ENCODE measurements around the gene NPFFR2.

NPFFR2 gene

GRCh38 chr4:72194046-72194445 is 162.2 kb downstream of the NPFFR2 start:
- H3K27me3 ChIP-seq (ENCODE audit: insufficient read depth, poor library complexity, severe bottlenecking) = no peaks in the 10 kb centered on the region
- DNase-seq (ENCODE audit: low read depth in 1 of 2, low spot score in 1 of 2) = no peak
- TF ChIP-seq GABPA (IDR thresholded peaks at IDR 0.05; ENCODE audit: low read depth) = no peak
- no peak for TF ChIP-seq SPI1 (IDR thresholded peaks at IDR 0.05; ENCODE audit: borderline replicate concordance, low read depth)
- TF ChIP-seq POLR2AphosphoS5 (IDR thresholded peaks at IDR 0.05; ENCODE audit: low read depth) = no peak
- TF ChIP-seq CTCF (IDR thresholded peaks at IDR 0.05; ENCODE audit: insufficient read depth, low read length) = no peak
- no peak for TF ChIP-seq REST (IDR thresholded peaks at IDR 0.05; ENCODE audit: insufficient replicate concordance, low read depth)
- H3K27ac ChIP-seq (replicated peaks) = no peak overlapping the region
- H3K4me3 ChIP-seq (replicated peaks; ENCODE audit: insufficient read depth, low read length) = no peak overlapping the region

- no peak for DNase-seq (ENCODE audit: low read depth in 1 of 2, low spot score in 1 of 2)
- no peak overlapping the region for H3K4me3 ChIP-seq (replicated peaks; ENCODE audit: insufficient read depth, low read length)
- TF ChIP-seq POLR2AphosphoS5 (IDR thresholded peaks at IDR 0.05; ENCODE audit: low read depth) (no peak), SPI1 (IDR thresholded peaks at IDR 0.05; ENCODE audit: borderline replicate concordance, low read depth) (no peak), CTCF (IDR thresholded peaks at IDR 0.05; ENCODE audit: insufficient read depth, low read length) (no peak), GABPA (IDR thresholded peaks at IDR 0.05; ENCODE audit: low read depth) (no peak), REST (IDR thresholded peaks at IDR 0.05; ENCODE audit: insufficient replicate concordance, low read depth) (no peak)
- H3K27me3 ChIP-seq (ENCODE audit: insufficient read depth, poor library complexity, severe bottlenecking) = no peaks in the 10 kb centered on the region
- no peak overlapping the region for H3K27ac ChIP-seq (replicated peaks)
Observed at GRCh38 chr4:72194453-72194852, 162.7 kb downstream of the NPFFR2 start.

Measured in HL-60 (cell line).